HG03575 (cell line): ENCODE results near the gene SNAPC1.
"Not testable (repeated sequence)": the region's sequence is repeated elsewhere in the genome, so short reads cannot be mapped to it uniquely, and the experiment has no call there.

Experiments
- ATAC-seq: cut with Tn5 transposase; IDR thresholded peaks from one replicate; pipeline ENCODE4 v1.9.1; 2021; ENCODE audit not compliant: unreplicated experiment, insufficient number of reproducible peaks, low FRiP score; ENCODE audit errors: extremely low read depth

The SNAPC1 gene

DNA sequence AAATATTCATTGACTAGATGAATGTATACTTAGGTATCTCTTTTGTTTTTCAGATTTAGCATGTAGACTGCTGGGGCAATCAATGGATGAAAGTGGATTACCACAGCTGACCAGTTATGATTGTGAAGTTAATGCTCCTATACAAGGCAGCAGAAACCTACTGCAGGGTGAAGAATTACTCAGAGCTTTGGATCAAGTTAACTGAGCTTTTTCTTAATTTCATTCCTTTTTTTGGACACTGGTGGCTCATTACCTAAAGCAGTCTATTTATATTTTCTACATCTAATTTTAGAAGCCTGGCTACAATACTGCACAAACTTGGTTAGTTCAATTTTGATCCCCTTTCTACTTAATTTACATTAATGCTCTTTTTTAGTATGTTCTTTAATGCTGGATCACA lies 15.3 kb upstream of the SNAPC1 start:
- ATAC-seq: no peak

DNA sequence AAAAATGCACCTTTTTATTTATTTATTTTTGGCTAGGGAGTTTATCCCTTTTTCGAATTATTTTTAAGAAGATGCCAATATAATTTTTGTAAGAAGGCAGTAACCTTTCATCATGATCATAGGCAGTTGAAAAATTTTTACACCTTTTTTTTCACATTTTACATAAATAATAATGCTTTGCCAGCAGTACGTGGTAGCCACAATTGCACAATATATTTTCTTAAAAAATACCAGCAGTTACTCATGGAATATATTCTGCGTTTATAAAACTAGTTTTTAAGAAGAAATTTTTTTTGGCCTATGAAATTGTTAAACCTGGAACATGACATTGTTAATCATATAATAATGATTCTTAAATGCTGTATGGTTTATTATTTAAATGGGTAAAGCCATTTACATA lies 14.9 kb upstream of the SNAPC1 start:
- ATAC-seq: no peak

DNA sequence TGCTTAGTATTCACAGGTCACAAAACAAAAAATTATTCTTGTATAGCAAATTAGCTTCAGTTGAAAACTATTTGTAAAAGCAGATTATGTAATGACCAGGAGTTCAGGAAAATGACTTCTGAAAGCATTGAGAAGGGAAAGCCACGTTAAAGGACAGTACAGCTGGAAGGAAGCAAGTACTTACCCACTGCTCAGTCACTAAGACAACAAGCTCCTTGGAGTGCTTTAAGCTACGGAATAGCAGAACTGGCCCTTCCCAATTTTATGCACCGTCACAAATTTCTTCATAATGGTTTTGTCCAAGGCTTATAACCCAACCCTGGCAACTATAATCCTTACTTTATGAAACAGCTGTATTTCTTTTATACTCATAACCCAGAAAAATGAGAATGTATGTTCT lies 13.0 kb upstream of the SNAPC1 start:
- no peak for ATAC-seq

DNA sequence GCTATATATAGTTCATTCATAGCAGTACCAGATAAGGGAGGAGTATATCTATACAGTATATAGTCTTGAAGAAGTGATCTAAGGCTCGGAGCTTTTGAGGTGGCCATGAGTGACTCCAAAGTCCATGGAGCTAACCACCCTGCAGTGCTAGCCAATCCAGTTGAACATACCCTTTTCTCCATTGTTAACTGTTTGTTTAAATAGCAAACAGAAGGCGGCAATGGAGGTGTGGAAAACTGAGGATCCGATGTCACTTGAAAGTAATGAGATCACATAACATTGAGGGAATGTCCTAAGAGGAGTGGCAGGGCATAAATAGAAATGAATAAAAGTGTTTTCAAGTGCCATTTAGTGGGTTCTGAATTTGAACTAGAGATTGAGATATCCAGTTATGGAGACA lies 12.4 kb upstream of the SNAPC1 start:
- no peak for ATAC-seq

DNA sequence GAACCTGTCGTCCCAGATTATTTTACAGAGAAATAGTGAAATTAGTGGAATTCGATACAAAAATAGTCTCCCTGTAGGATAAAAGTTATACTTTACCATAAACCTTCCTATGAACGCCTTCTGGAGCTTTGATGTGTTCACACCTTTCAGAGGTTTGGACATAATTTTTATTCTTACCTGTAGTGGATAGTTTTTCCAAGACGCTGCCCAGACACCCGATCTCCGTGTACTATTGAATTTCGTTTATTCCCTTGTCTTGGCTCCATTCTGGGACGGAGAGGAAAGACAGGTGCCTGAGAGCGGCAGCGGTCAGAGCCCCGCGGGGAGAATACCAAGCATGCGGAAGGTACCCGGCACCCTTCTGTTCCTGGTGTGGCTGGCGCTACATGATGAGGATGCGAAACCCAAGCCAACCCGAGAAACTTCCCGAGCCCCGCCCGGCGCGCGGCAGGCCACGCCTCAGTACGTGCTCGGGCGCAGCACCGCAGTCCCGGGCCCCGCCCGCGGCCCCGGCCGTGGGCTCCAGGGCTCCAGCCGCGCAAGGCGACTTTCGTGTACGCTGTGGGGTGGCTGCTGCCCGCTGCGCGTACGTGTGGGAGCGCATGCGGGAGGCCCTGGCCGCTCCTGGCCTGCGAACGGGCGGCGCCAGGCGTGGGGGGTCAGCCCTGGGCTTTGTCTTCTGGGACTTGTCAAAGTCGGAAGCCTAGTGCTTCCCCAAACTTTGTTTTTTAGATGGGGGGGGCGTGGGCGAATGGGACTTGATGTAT lies 11.3 kb upstream of the SNAPC1 start:
- ATAC-seq: peak; percentile 48

DNA sequence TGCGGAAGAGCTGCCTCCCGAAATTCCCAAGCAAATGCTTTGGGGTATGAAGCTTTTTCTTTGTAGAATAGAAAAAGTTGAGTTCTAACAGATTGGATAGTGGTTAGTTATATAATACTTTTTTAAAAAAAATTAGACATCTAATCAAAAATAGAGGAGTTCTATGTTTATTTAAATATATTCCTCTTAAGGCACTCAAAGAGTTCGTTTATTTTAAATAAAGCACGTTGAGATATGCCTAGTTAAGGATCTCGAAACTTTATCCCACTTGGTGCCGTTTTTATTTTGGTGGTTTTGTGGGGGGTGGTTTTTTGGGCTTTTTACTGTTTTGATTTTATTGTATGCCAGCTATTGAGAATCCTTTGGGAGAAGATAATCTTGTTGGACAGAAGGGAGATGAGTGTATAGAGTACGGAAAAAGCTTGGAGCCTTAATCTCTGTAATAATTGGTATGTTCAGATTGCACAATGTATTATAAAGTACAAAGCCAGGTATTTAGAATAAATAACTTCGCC lies 10.7 kb upstream of the SNAPC1 start:
- ATAC-seq: no peak

DNA sequence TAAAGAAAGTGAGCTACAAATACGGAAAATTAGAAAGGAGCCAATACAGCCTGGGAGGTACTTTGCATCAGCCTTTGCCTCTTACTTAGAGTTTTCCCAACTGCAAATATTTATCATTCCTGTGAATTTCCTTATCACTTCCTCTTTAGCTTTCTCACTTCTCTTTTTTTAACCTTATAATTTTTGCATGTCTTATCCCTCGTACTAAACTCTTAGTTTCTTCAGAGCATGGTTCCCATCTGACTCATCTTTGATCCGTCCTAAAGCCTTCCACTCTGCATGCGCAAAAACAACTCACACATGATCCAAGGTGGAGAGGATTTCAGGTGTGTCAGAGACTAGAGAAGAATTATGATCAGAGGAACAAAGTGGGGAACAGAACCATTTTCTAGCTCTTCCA lies 9.6 kb upstream of the SNAPC1 start:
- ATAC-seq: peak; percentile 47

DNA sequence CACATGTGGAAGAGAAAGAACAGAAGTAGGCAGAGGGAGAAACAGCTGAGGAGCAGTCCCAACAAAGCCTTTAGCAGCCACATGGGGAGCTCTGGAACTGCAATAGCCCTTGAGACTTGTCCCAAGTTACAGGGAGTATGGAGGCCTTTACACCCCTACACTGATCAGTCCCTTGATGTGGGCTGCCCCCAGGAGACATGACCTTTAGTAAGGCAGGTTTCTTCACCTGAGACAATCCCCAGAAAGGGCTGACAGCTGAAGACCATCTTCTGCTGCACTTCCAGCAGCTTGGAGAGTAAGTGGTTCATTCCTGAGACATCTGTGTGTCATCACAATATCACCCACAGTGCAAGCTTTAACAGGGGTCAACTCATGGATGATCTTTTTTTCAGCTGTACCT lies 8.6 kb upstream of the SNAPC1 start:
- no peak for ATAC-seq

DNA sequence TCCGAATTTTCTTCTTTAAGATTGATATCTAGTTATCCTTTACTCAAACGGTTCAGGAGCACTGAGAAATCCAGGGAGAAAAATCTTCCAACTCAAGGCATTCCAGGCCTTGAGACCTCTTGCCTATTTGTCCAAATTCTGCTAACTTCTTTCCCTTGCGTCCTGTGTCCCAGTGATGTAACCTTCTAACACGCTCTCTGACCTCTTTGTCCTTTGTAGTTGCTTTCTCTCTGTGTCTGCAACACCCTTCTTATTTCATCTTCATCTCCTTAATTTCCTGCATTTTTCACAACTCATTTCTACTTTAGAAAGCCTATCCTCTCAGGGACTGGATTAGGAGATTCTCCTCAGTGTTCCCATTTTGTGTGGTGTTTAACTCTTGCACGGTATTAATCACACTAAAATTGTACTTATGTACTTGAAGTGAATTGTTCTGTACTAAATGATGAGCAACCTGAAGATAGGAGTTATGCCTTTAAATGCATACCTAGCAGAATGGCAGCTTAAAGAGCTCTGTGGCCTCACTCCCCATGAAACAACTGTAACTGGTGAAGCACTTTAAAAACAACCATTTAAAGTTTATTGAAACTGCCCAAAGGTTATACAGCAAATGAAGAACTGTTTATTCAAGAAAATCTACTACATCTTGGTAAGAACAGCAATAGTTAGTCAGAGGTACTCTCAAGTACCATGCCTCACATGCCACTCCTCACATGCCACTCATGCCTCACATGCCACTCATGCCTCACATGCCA lies 7.4 kb upstream of the SNAPC1 start:
- no peak for ATAC-seq

DNA sequence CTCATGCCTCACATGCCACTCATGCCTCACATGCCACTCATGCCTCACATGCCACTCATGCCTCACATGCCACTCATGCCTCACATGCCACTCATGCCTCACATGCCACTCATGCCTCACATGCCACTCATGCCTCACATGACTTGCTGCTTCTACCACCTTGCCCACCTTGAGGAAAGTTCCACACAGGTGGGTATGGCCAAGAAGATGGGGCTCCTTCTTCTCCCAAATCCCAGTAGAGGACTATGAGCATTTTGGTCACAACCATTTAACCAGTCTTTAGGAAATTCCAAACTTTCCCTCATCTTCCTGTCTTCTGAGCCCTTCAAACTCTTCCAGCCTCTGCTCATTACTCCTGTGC lies 6.9 kb upstream of the SNAPC1 start:
- ATAC-seq: not testable (repeated sequence)

DNA sequence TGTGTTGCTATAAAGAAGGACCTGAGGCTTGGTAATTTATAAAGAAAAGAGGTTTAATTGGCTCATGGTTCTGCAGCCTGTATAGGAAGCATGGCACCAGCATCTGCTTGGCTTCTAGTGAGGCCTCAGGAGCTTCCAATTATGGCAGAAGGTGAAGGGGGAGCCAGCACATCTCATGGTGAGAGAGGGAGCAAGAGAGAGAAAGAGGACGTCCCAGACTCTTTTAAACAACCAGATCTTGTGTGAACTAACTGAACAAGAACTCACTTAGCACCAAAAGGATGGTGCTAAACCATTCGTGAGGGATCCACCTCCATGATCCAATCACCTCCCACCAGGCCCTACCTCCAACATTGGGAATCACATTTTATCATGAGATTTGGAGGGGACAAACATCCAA lies 6.1 kb upstream of the SNAPC1 start:
- ATAC-seq: no peak

DNA sequence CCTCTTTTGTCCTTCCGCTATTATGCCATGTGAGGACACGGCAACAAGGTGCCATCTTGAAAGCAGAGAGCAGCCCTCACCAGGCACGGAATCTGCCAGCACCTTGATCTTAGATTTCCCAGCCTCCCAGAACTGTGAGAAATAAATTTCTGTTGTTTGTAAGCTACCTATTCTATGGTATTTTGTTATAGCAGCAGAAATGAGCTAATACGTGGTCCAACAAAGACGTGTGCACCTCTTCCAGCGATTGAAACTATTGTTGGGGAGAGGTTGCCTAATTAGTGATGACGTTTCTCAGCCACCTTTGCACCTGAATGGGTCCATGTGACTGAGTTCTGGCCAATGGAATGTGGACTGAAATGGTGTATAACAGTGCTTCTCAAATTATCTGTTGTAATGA lies 2.3 kb upstream of the SNAPC1 start:
- ATAC-seq: no peak

DNA sequence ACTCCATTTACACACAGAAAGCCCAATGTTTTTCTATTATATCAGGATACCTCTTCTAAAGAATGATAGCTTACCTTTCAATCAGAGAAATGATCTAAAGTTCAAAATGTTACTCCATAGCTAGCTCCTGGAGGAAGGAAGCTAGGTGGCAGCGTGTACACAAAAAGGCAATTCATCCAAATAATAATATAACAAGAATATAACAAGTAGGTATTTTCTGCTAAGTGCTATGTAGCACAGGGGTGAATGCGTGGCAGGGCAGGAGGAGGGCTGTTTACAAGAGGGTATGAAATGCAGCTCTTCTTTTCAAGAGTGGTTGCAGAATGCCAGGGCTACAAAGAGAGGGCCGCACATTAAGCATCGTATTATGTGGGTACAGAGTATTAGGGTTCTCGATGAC lies 663 bp upstream of the SNAPC1 start:
- ATAC-seq: peak; percentile 1

DNA sequence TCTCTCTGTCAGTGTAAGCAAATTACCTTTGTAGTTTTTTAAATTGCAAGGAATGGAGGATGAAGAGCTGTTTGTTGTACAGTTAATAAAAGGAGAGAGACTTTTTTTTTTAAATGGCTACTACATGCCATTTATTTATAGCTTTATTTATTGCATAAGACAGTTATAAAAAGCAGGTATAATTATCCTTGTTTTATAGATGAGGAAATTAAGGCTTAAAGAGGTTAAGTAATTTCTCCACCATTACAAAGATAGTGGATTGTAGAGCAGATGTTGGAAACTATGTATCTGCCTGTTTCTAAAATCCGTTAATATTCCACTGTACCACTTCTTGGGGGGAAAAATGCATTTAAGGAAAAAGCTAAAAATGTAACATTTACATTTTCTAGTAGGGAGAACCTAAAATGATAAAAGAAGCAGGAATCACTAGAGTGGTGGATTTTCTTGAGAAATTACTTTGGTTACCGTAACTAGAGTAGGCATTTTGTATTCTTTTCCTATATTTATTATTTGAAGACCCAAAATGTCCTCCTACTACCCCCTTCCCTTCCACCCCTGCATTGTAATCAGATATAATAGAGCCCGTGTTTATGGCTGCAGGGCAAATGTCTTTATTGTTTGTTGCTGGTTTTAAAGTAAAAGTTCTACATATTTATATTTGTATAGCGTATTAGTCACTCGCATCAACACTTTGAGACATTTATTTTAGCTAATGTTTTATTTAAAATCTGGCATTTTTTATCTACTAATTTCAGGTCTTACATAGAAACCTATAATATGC lies 2.3 kb downstream of the SNAPC1 start:
- no peak for ATAC-seq

DNA sequence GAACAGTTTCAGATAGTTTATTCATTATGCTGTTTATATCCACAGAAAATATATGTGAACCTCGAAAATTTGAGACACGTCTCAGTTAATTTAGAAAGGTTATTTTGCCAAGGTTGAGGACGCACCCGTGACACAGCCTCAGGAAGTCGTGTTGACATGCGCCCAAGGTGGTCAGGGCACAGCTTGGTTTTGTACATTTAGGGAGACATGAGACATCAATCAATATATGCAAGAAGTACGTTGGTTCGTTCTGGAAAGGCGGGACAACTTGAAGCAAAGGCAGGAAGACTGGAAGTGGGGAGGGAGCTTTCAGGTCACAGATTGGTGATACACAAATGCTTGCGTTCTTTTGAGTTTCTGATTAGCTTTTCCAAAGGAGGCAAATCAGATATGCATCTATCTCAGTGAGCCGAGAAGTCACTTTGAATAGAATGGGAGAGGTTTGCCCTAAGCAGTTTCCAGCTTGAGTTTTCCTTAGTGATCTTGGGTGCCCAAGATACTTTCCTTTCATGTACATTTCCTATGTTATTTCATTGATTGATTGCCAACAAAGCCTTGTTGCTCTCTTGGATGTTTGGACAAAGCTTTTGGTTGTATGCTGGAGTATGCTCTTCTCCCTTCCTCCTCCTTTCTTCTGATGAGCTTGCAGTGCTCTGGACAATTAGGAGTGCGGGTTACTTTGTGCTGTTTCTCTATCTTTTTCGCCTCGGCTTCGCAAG lies 3.2 kb downstream of the SNAPC1 start:
- no peak for ATAC-seq

DNA sequence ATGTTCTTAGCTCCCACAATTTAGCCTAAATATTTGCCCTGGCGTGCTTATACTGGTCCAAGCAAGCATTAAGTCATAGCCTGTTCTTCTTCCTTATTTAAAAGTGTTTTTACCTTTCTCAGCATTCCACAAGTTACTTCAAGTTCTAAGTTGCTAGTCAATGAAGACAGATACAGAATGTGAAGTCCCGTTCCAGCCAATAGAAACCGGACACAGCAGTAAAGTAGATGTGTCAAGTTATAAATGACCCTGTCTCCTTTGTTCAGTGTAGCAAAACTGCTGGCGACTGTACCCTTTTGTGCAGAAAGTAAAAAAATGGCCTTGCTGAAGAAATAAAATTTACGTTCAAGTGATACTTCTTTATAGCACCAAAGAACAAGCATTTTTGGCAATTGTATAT lies 3.9 kb downstream of the SNAPC1 start:
- no peak for ATAC-seq

DNA sequence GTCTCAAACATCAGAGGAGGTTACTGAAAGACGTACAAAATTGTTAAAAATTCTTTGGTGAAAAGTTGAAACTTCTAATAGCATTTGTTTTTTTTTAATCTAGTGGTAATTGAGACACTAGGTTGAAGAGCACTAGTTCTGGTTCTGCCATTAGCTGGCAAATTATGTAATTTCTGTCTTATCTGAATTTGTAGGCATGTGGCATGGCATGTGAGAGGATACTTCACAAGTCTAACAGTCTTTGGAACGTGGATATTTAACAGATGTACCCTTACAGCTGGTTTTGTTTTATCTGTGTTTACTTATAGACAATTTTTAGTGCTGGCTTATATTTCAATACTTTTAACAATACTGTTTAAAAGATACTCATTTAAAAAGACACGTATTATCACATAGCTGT lies 6.0 kb downstream of the SNAPC1 start:
- no peak for ATAC-seq

DNA sequence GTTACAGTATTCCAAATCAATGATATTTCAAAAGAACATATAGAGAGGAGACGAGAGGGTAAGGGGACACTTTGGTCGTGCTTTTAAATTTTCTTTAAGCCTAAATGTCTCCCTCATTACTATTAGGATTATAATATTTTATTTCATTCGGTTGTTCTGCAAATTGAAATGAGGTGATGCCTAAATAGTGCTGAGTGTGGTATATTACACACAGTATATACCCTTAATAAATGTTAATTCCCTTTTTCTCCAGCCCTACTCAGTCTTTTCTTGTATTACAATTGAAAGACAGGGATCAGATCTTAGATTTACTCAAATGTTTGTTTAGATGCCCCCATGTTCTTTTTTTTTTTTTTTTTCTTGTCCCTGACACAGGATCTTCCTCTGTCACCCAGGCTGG lies 7.7 kb downstream of the SNAPC1 start:
- ATAC-seq: no peak

DNA sequence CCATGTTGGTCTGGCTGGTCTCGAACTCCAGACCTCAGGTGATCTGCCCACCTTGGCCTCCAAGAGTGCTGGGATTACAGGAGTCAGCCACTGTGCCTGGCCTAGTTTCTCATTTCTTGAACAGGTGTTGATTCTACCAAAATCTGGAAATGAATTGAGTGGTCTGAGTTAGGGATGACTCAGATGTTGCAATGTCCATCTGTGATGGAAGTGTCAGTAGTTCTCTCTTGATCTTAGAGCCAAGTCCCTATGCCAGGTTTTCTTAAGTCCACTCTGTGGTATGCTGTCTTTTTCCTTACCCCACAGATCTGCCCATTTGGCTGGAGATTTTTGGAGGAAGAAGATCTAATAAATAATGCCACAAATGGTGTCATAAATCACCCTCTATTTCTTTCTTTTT lies 12.6 kb downstream of the SNAPC1 start:
- no peak for ATAC-seq
